ENCODE results near the gene YWHAH. TPM values are rescaled to one million over a fixed set of nuclear protein-coding genes. Genes with fewer than 3 reads are reported as not detected.
A peak's percentile ranks its signal among the peaks of the same experiment; 100 is the strongest.

Gene YWHAH
- total and polyA plus RNA-seq, 4 donors = 26.1 to 75.0 (median 42.4) TPM

- peaks cover 0 to 3% (median 1%) of the 10 kb centered on the region in 4 donors for H3K36me3 ChIP-seq (ENCODE audit: control insufficient read depth in 4 of 4, insufficient read depth in 3 of 4, low read depth in 1 of 4, low read length in 3 of 4)
- peaks cover 0 to 17% (median 8%) of the 10 kb centered on the region in 4 donors for H3K4me1 ChIP-seq (ENCODE audit: control insufficient read depth in 4 of 4, insufficient read depth in 4 of 4, low read length in 3 of 4)
- TF ChIP-seq HNF4G (IDR thresholded peaks at IDR 0.05) (no peak), HNF4A (conservative IDR thresholded peaks at IDR 0.05) (no peak), ZBTB33 (IDR thresholded peaks at IDR 0.05) (no peak), ATF3 (IDR thresholded peaks at IDR 0.05) (no peak), FOXA2 (IDR thresholded peaks at IDR 0.05) (no peak), GABPA (IDR thresholded peaks at IDR 0.05 in 1 of 2, conservative IDR thresholded peaks at IDR 0.05 in 1 of 2) (no peak), MAX (IDR thresholded peaks at IDR 0.05) (no peak)
- peak overlapping the region in 2 of 3 donors; percentile 75 to 90 for H3K4me3 ChIP-seq (ENCODE audit: low read depth in 1 of 3, low read length in 3 of 3)
- H3K27ac ChIP-seq (ENCODE audit: low read depth in 1 of 2, low read length in 2 of 2) = peak overlapping the region; percentile 68 to 93
- 62% methylated on average over 8 of the region's 8 CpGs for WGBS
- H3K27me3 ChIP-seq (ENCODE audit: control insufficient read depth in 4 of 4, insufficient read depth in 4 of 4, low read length in 3 of 4) = no peaks in the 10 kb centered on the region
- no peaks in the 10 kb centered on the region for H3K9me3 ChIP-seq (ENCODE audit: control insufficient read depth in 4 of 4, low read length in 3 of 4)
- DNase-seq (ENCODE audit: low spot score) = no peak
- peak overlapping the region in 1 of 2 donors; percentile 52 for H3K9ac ChIP-seq (ENCODE audit: low read depth in 1 of 2, low read length in 2 of 2)
Measured at GRCh38 chr22:31945971-31946680, 1.8 kb downstream of the YWHAH start.

- Histone ChIP-seq H3K9me3 (ENCODE audit: control insufficient read depth in 4 of 4, low read length in 3 of 4) (no peaks in the 10 kb centered on the region), H3K36me3 (ENCODE audit: control insufficient read depth in 4 of 4, insufficient read depth in 3 of 4, low read depth in 1 of 4, low read length in 3 of 4) (peaks cover 0 to 3% (median 1%) of the 10 kb centered on the region in 4 donors), H3K27me3 (ENCODE audit: control insufficient read depth in 4 of 4, insufficient read depth in 4 of 4, low read length in 3 of 4) (no peaks in the 10 kb centered on the region), H3K9ac (ENCODE audit: low read depth in 1 of 2, low read length in 2 of 2) (no peak overlapping the region), H3K4me1 (ENCODE audit: control insufficient read depth in 4 of 4, insufficient read depth in 4 of 4, low read length in 3 of 4) (peaks cover 0 to 17% (median 10%) of the 10 kb centered on the region in 4 donors), H3K4me3 (ENCODE audit: low read depth in 1 of 3, low read length in 3 of 3) (no peak overlapping the region), H3K27ac (ENCODE audit: low read depth in 1 of 2, low read length in 2 of 2) (no peak overlapping the region)
- TF ChIP-seq CTCF (IDR thresholded peaks at IDR 0.05; ENCODE audit: low read depth, low read length, missing input control) (peak; percentile 42), MAX (IDR thresholded peaks at IDR 0.05) (no peak), GABPA (IDR thresholded peaks at IDR 0.05 in 1 of 2, conservative IDR thresholded peaks at IDR 0.05 in 1 of 2) (no peak), RAD21 (IDR thresholded peaks at IDR 0.05) (peak; percentile 77 to 83), NR2F2 (IDR thresholded peaks at IDR 0.05) (no peak), ATF3 (IDR thresholded peaks at IDR 0.05) (no peak)
- 26% methylated on average over 2 of the region's 2 CpGs for WGBS
- DNase-seq (ENCODE audit: low spot score) = no peak
Measured at GRCh38 chr22:31947296-31947695, 3.0 kb downstream of the YWHAH start.

- H3K9me3 ChIP-seq (ENCODE audit: control insufficient read depth in 4 of 4, low read length in 3 of 4) = no peaks in the 10 kb centered on the region
- peaks cover 0 to 20% (median 11%) of the 10 kb centered on the region in 4 donors for H3K4me1 ChIP-seq (ENCODE audit: control insufficient read depth in 4 of 4, insufficient read depth in 4 of 4, low read length in 3 of 4)
- no peak for TF ChIP-seq FOXA2 (IDR thresholded peaks at IDR 0.05)
- no peak for TF ChIP-seq FOXA1 (IDR thresholded peaks at IDR 0.05)
- no peak for TF ChIP-seq JUND (IDR thresholded peaks at IDR 0.05)
- no peak for TF ChIP-seq YY1 (IDR thresholded peaks at IDR 0.05)
- no peak for DNase-seq (ENCODE audit: low spot score)
- no peak overlapping the region for H3K4me3 ChIP-seq (ENCODE audit: low read depth in 1 of 3, low read length in 3 of 3)
- H3K27ac ChIP-seq (ENCODE audit: low read depth in 1 of 2, low read length in 2 of 2) = no peak overlapping the region
- no peak overlapping the region for H3K9ac ChIP-seq (ENCODE audit: low read depth in 1 of 2, low read length in 2 of 2)
- no peaks in the 10 kb centered on the region for H3K27me3 ChIP-seq (ENCODE audit: control insufficient read depth in 4 of 4, insufficient read depth in 4 of 4, low read length in 3 of 4)
- WGBS = 71% methylated on average over 8 of the region's 8 CpGs
- H3K36me3 ChIP-seq (ENCODE audit: control insufficient read depth in 4 of 4, insufficient read depth in 3 of 4, low read depth in 1 of 4, low read length in 3 of 4) = peaks cover 0 to 3% (median 1%) of the 10 kb centered on the region in 4 donors
Measured at GRCh38 chr22:31948002-31948401, 3.7 kb downstream of the YWHAH start.
